ENCODE results near the gene MDM4. TPM values are rescaled to one million over a fixed set of nuclear protein-coding genes. Genes with fewer than 3 reads are reported as not detected.
"Not testable (repeated sequence)": the region's sequence is repeated elsewhere in the genome, so short reads cannot be mapped to it uniquely, and the experiment has no call there.

MDM4 gene
- polyA plus RNA-seq, 4 donors: 20.6 to 40.1 (median 24.1) TPM

DNA sequence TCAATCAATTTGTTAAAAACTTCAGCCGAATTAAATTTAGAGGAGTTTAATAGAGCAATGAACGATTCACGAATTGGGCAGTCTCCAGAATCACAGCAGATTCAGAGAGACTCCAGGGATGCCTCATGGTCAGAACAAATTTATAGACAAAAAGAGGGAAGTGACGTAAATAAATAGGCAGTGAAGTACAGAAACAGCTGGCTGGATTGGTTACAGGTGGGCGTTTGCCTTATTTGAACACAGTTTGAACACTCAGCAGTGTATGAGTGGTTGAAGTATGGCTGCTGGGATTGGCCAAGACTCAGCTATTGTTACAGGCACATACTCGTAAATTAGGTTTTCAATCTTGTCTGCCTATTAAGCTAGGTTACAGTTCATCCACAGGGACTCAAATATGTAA lies 43.8 kb downstream of the MDM4 start:
- not testable (repeated sequence) for DNase-seq (ENCODE audit: low read depth in 4 of 4, low spot score in 3 of 4)

DNA sequence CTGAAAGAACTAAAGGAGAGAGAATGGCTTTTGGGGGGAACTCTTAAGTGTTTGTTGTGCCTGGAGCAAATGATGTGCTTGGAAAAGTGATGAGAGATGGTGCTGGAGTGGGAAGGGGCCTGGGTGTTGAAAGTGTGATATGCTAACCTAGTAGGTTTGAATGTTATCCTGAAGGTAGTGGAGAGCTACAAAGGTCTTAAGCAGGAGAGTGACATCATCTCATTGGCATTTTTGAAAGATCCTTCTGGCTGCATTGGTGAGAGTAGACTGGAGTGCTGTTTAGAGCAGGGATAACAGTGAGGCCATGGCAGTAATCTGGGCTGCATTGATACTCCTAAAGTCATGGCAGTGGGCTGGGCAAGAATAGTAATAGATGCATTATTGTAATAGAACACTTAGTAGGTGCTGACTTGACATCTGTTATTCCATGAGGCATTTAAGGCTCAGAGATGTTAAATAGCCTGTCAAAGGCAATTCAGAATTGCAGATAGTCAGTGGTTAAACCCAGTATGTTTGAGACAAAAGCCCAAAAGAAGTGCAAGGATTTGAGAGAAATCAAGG lies 44.5 kb downstream of the MDM4 start:
- no peak for DNase-seq (ENCODE audit: low read depth in 4 of 4, low spot score in 3 of 4)

DNA sequence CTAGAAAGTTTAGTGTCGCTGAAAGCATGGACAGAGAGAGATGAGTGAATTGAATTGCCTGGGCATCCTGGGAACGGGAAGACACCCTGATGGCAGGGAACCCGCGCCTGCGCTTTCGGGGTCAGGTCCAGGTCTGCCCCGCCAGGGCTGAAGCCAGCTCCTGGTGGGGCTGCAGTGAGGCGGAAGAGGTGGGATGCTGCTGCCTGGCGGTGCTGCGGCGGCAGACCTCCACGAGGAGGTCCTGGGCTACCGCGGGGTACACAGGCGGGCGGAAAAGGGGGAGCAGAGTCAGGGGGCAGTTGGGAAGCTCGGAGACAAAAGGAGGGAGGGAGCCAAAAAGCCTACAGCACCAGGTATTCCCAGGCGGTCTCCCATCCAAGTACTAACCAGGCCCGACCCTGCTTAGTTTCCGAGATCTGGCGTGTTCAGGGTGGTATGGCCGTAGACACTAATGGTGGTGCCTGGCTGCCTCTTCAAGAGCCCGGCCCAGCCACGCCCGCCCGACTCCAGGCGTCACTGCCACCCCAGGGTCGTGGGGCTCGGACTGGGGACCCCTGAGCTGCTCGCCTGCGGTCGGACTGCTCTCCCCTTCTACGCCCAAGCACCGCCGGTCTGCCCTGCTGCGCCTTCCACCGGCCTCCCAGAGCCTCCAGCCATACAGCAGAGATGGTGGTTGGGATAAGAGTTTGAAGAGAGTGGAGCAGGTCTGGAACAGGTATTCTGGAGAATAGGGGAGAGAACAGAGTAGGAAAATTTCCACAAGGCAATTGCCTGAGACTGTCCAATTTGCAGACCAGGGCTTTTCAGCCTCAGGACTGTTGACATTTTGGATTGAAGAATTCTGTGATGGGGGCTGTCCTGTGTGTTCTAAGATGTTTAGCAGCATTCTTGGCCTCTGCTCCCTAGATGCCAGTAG lies 46.1 kb downstream of the MDM4 start:
- DNase-seq (ENCODE audit: low read depth in 4 of 4, low spot score in 3 of 4): no peak

DNA sequence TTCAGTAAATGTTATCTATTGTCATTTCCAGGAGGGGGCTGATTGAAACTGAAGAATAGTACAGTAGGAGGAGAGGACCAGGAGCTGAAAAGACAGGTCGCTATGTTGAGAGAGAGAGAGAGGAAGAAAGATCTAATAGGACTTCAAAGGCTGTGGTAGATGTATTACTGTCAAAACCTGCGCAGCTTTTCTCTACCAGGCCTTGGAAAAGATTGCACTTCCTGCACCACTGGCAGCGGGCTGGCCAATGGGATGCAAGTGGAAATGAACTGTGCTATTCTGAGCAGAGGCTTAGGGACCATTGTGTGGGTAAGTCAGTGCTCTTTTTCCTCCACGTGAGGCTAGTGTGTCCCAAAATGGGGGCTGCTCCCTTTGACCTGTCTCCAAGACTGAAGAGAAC lies 47.1 kb downstream of the MDM4 start:
- DNase-seq (ENCODE audit: low read depth in 4 of 4, low spot score in 3 of 4): no peak

DNA sequence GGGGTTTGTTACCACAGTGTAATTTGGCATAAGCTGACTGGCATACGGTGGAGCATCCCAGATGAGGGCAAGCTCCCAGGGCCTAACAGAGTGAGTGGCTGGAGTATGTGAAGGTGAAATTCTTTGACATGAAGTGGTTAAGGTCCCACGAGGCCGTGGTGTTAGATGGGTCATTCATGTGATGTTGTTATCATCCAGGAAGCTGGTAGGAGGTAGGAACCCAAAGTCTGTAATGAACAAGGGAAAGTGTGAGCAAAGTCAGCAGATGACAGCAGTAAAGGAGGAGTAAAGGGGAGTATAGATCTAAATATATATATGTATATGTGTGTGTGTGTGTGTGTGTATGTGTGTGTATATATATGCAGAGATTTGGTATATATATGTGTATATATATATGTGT lies 47.6 kb downstream of the MDM4 start:
- no peak for DNase-seq (ENCODE audit: low read depth in 4 of 4, low spot score in 3 of 4)

DNA sequence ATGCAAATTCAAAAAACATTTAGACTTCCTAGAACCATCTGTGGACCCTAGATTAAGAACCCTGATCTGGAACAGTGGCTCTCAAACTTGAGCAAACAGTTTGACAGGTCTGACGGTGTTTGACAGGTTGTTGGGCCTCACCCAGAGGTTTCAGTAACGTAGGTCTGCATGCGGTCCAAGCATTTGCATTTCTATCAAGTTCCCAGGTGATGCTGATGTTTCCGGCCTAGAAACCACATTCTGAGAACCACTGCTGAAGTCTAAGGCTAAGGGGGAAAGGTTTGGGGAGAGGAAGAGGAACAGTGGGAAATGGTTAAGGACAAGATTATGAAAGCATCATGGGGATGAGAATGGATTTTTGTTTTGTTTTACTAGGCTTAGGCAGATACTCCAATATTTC lies 48.6 kb downstream of the MDM4 start:
- no peak for DNase-seq (ENCODE audit: low read depth in 4 of 4, low spot score in 3 of 4)

DNA sequence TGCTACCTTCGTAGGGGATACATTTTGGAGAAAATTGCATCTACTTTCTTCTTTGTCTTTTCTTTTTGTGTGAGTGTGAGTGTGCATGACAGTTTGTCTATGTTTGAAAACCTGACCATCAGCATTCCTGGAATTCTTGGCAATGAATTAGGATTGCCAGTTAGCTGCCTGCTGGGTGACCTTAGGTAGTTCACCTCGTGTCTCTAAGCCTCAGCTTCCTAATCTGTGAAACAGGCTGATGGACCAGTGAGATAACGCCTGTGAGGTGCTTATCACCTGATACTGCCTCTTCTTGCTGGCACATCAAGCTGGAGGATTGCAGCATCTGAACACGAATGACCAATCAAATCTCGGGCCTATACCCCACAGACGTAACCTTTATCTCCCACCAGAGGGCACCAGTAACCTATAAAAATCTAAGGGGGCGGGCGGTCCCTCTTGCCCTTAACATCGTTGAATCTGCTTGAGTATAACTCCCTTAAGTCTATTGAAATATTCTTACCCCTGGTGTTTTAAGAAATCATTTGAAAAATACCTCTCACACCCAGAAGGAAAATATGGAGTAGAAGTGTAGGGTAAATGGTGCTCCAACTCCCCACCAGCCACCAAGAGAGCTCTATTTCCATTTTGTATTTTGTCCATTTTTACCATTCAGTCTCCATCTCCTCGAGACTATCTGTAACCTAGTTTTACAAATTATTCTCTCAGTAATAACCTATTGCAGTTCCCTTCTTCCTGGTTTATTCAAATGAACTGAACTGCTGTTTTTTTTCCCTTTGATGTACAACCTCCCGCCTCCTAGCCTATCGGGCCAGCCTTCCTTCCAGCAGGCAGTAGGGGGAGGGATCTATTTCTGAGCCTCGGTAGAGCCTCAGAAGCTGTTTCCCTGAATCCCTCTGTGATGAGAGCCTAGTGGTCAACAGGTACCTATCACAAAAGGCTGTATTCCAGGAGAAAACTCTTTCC lies 49.7 kb downstream of the MDM4 start:
- DNase-seq (ENCODE audit: low read depth in 4 of 4, low spot score in 3 of 4): peak; percentile 29 to 48 (median 46)

DNA sequence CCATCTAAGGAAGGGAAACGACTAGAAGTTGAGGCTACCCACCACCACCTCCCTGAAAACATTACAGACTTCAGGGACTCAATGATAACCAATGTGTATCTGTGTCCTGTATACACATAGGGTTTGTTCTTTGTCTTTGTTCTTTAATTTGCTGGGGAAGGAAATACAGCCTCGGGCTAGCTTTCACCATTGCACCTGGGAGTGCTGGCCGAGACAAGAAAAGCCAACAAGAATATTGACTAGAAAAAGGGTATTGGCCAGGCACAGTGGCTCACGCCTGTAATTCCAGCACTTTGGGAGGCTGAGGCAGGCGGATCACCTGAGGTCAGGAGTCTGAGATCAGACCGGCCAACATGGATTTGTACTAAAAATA lies 50.4 kb downstream of the MDM4 start:
- no peak for DNase-seq (ENCODE audit: low read depth in 4 of 4, low spot score in 3 of 4)

DNA sequence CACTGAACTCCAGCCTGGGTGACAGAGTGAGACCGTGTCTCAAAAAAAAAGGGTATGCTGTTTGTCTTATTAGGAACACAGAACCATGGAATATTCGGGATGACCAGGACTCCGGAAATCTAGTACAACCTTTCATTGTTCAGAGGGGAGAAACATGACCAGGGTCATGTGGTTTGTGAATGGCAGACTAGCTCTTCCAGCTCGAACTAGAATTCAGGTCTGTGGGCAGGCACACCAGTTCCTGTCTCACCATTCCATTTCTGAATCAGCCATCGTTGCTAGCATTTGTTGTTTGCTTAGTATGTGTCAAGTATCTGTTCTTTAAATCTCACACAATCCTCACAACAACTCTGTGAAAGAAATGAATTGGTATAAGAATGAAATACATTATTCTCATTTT lies 50.9 kb downstream of the MDM4 start:
- DNase-seq (ENCODE audit: low read depth in 4 of 4, low spot score in 3 of 4): no peak

DNA sequence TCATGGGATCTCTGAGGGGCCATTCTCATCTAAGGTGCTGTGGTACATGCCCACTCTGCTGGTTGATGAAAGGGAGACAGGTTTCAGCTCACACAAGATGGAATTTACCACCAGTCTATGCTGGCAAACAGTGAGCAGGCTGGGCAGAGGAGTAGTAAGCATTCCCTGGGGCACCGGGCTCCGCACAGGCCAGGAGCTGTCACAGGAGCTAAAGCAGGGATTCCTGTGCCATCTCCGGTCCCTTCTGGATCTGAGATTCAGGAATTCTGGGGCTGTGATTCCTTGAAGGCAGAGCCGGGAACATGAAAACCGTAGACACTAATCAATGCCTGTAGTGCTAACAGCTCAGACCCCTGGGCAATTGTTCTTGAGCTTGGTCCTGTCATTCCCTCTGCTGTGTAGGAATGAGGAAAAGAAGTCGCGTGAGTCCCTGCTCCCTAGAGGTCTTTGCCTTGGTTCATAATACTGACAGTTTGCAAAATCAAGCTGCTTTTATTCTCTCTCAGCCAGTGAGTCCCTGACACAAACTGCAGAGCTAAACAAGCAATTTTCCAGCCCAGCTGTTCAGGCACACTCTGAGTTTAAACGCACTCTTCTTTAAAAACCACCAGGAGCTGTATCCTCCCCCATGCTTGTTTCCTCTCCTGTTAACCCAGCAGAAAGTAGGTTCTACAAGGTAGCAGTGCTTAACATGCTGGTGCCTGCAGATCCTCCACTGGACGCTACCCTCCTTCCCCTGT lies 52.5 kb downstream of the MDM4 start:
- peak in 1 of 4 donors; percentile 16 for DNase-seq (ENCODE audit: low read depth in 4 of 4, low spot score in 3 of 4)

DNA sequence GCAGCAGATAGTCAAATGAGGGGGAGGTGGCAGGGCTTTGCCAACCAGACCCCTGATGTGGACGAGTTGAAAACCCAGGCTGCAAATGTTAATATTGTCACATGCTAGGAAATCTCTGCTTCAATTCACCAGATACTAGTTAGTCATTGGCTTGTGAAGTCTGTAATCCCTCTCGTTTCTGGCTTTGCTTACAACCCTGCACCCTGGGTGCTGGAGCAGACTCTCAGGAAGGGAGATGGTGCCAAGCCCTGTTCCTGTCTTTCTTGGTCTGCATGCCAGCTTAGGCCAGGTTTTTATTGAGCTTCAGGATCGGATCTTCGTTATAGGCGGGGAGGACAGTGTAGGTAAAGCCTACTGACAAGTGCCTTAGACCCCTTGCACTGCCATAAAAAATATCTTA lies 53.3 kb downstream of the MDM4 start:
- no peak for DNase-seq (ENCODE audit: low read depth in 4 of 4, low spot score in 3 of 4)

DNA sequence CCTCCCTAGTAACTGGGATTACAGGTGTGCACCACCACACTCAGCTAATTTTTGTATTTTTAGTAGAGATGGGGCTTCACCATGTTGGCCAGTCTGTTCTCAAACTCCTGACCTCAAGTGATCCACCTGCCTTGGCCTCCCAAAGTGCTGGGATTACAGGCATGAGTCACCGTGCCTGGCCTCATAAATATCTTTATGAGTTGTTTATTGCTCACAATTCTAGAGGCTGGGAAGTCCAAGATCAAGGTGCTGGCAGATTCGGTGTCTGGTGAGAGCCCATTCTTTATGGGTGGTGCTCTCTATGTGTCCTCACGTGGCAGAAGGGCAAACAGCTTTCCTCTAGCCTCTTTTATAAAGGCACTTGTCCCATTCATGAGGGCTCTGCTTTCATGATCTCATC lies 53.8 kb downstream of the MDM4 start:
- not testable (repeated sequence) for DNase-seq (ENCODE audit: low read depth in 4 of 4, low spot score in 3 of 4)

DNA sequence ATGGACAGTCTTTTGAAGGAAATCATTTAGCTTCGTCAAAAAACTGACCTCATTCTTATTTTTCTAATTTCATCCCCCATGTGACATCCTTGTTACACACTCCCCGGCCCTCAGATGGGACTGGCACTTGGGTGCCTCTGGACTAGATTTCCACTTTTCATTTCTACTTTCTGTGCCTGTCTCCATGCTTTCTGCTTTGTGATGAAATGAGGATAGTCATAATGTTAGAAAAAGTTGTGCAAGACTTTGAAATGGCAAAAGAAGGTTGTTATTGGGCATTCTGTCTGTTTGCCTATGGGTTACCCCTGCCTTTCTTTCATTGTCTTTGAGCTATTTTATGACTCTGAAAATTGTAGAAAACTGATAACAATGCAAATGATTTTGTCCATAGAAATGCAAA lies 54.9 kb downstream of the MDM4 start:
- no peak for DNase-seq (ENCODE audit: low read depth in 4 of 4, low spot score in 3 of 4)

DNA sequence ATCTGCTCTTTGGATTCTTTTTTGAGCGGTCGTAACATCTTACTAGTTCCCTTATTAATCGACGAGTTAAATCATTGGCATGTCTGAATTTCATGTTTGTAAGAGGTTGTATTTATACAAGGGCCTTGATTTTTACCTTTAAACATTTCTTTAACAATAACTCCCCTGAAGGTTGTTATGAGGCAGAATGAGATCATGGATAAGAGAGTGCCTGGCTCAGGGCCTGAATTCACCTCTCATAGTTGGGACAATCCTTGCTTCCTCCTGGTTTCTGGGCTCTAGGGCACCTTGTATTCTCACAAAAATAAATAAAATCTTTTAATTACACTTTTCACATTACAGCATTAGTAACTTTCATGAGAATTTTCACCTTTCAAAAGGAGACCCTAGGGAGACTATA lies 55.4 kb downstream of the MDM4 start:
- no peak for DNase-seq (ENCODE audit: low read depth in 4 of 4, low spot score in 3 of 4)

DNA sequence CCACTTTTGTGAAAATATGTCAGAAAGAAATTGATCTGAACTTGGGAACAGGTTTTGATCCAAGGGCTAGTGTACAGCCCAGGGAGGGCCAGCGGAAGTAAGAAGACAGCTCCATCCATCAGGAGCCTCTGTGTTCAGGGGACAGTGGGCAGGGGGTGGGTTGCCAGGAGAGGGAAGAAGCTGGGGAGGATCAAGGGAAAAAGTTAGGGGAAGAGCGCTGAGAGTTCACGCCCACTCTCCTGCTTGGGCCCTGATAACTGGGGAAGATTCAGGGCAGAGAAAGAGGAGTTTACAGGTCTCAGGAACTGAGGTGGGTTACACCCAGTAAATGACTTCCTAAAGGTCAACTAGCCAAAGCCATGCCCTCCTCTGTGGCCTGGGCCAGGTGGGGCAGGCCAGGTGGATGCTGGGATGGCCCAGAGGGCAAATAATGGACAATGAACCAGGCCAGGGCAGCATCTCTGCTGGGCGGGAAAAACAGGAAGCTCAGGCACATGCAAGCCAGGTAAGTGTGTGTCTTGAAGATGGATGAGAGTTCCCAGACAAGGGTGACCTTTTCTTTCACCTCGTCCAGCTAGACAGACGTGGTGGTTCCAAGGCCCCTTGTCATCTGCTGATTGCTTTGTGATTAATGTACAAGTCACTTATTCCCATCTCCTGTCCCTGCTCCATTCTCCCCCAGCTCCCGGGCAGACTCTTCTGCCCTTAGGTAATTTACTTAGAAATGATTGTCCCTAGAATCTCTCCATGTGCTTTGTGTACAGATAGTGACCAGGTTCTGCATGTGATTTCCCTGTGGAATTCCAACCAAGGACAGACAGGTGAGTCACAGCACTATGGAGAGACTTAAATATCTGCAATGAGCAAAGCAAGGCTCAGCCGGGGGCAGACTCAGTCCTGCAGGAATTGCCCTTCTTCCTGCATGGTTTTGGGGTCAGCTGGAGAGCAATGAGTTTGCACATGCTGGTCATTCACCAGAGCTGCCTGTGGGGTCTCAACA lies 57.0 kb downstream of the MDM4 start:
- DNase-seq (ENCODE audit: low read depth in 4 of 4, low spot score in 3 of 4): no peak

DNA sequence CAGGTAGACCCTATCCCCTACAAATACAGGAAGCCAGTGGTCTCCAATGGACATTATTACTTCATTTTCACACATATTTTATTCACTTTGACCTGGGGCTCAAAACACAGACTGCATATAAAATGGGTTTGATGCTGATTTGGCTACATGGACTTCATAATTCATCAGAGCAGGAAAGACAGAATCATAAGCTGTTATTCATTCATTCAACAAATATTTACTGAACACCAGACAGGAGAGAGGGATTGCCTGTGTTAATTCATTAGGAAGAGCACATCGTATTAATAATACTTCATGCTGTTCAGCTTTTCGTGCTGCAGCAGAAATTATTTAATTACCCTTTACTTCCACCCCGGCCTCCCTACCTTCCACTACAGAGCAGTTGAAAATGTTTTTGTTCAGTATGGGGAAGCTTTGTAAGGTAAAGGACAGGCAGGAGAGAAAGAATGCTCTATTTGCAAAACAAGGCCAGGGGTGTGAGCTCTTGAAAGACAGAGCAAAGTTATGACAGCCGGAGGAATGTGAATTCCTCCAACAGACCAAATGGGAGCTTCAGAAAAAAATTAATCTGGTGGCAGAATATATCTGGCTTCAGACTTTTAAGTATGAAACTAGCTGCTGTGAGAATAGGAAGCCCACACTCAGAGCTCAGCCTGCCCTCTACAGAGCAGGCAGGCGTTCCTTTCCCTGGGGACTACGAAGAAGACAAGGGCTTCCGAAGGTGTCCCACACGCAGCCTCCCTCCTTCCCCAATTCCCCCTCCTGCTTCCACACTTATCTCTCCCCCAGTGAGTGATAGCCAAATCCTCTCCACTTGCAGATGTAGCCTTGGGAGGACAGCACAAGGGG lies 58.0 kb downstream of the MDM4 start:
- no peak for DNase-seq (ENCODE audit: low read depth in 4 of 4, low spot score in 3 of 4)

DNA sequence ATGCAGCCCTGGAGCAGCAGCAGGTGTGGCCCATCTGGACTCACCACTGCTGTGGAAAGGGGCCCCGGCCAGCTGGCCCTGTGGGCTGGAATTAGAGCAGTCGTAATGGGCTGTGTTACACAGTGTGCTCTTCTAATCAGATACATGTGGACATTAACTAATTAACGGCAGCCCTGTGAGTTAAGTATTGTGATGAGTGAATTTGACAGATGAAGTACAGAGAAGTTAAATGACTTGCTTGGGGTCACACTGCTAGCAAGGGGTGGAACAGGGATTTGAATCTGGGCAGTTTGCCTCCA lies 58.6 kb downstream of the MDM4 start:
- DNase-seq (ENCODE audit: low read depth in 4 of 4, low spot score in 3 of 4): no peak

Measured in right renal pelvis (tissue), 4 donors.